Mammary epithelial cell (primary cell): ENCODE measurements around the gene TESK1.

ENCODE experiments used
- CTCF ChIP-seq, 2 donors: IDR thresholded peaks in 1 of 2; conservative IDR thresholded peaks in 1 of 2; 2 replicates each; pipeline ENCODE4 v1.5.1; 2011 to 2012; ENCODE audit warnings: inconsistent platforms in 2 of 2, low read length in 2 of 2, mild to moderate bottlenecking in 2 of 2, control low read depth in 1 of 2, low read depth in 1 of 2; ENCODE audit not compliant: insufficient read depth in 1 of 2; ENCODE audit errors: extremely low read depth in 1 of 2
- EZH2 ChIP-seq: IDR thresholded peaks from 2 replicates; pipeline ENCODE4 v1.6.1; 2012; ENCODE audit warnings: low read length, inconsistent platforms, borderline replicate concordance

GRCh38 chr9:35561468-35562261, 43.4 kb upstream of the TESK1 start:
- no peak for TF ChIP-seq EZH2
- TF ChIP-seq CTCF (conservative IDR thresholded peaks at IDR 0.05 in 1 of 2, IDR thresholded peaks at IDR 0.05 in 1 of 2; ENCODE audit: extremely low read depth in 1 of 2, insufficient read depth in 1 of 2, low read depth in 1 of 2, low read length in 2 of 2): no peak
